Activated CD8-positive, alpha-beta T cell treated with anti-CD3 and anti-CD28 coated beads for 36 hours (primary cell): ENCODE results near the gene CARD14. TPM values are rescaled to one million over a fixed set of nuclear protein-coding genes. Genes with fewer than 3 reads are reported as not detected.

Source experiments
- ATAC-seq: fragments of 200-7000 bp; cut with Tn5 transposase; one replicate; pipeline ENCODE4 v1.10.0; 2021; ENCODE audit warnings: mild to moderate bottlenecking, moderate library complexity
- CTCF ChIA-PET: fragments of 350-600 bp; sonication (Branson Sonifier 250); formaldehyde crosslinking; loops from one replicate; lab custom pipeline; 2021; ENCODE audit warnings: antibody characterized with exemption; lab: Charles Lee
- POLR2A ChIA-PET: fragments of 350-600 bp; sonication (Branson Sonifier 250); formaldehyde crosslinking; loops from one replicate; lab custom pipeline; 2021; ENCODE audit warnings: antibody characterized with exemption; lab: Charles Lee
- DNase-seq: peaks from one replicate; pipeline ENCODE4 v3.0.0-alpha.2; 2020
- H3K27ac Mint-ChIP-seq: one replicate; pipeline ENCODE4 v1.8.0; 2021; ENCODE audit warnings: mild to moderate bottlenecking, mixed read lengths
- H3K27me3 Mint-ChIP-seq: one replicate; pipeline ENCODE4 v1.8.0; 2021; ENCODE audit warnings: mixed read lengths
- H3K36me3 Mint-ChIP-seq: one replicate; pipeline ENCODE4 v1.8.0; 2021; ENCODE audit warnings: low read depth, mixed read lengths
- H3K4me1 Mint-ChIP-seq: one replicate; pipeline ENCODE4 v1.8.0; 2021; ENCODE audit warnings: low read depth, mixed read lengths
- H3K4me3 Mint-ChIP-seq: one replicate; pipeline ENCODE4 v1.8.0; 2021; ENCODE audit warnings: mild to moderate bottlenecking, moderate library complexity, mixed read lengths
- H3K9me3 Mint-ChIP-seq: one replicate; pipeline ENCODE4 v1.8.0; 2021; ENCODE audit warnings: mixed read lengths
- intact Hi-C: fragments of 100-400 bp; cut with micrococcal nuclease; formaldehyde crosslinking; loops from one replicate; pipeline ENCODE4 v1.10.0; 2022
- total RNA-seq, 2 experiments: library from RNA; stranded (reverse); gene quantifications; one replicate each; pipeline ENCODE4 v1.2.3, GENCODE V29; 2021
- TF ChIP-seq, protein P1 (sequence below): fragments of 200-600 bp; IDR thresholded peaks from one replicate; pipeline ENCODE4 v1.8.0; 2022; ENCODE audit warnings: antibody characterized with exemption, mild to moderate bottlenecking

CARD14 gene
- total RNA-seq, 2 experiments from 2014 or later = 0.11 to 0.50 TPM

DNA sequence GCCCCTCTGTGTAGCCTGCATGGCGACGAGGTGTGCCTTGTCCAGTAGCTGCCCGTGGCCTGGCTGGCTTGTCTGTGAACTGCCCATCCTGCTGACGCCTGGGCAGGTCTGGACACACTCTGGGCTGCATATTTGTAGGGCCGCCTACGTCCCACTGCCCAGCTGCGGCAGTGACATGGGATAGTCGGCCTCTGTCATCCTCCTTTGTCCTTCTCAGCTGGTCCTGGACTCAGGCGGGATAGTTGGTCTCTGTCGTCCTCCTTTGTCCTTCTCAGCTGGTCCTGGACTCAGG, 14.5 kb downstream of the CARD14 start:
- ChIA-PET CTCF (interaction anchor here (0.6 to 1.9 kb wide), 3 partner anchors 11 to 124 kb away, joined by 3 to 5 read pairs (median 3); no protein-coding TSS in a partner anchor), POLR2A (interaction anchor here (0.6 to 1.8 kb wide), 2 partner anchors 12 to 18 kb away, joined by 3 to 6 read pairs; no protein-coding TSS in a partner anchor)
- H3K27me3 Mint-ChIP-seq = no peaks in the 10 kb centered on the region
- H3K27ac Mint-ChIP-seq = no peak overlapping the region
- H3K4me1 Mint-ChIP-seq = no peaks in the 10 kb centered on the region
- no peak for DNase-seq
- no peaks in the 10 kb centered on the region for H3K36me3 Mint-ChIP-seq
- no peak for ATAC-seq
- no peak overlapping the region for H3K4me3 Mint-ChIP-seq
- no peaks in the 10 kb centered on the region for H3K9me3 Mint-ChIP-seq
- intact Hi-C loops = no loop called here
- TF ChIP-seq, protein P1, sequence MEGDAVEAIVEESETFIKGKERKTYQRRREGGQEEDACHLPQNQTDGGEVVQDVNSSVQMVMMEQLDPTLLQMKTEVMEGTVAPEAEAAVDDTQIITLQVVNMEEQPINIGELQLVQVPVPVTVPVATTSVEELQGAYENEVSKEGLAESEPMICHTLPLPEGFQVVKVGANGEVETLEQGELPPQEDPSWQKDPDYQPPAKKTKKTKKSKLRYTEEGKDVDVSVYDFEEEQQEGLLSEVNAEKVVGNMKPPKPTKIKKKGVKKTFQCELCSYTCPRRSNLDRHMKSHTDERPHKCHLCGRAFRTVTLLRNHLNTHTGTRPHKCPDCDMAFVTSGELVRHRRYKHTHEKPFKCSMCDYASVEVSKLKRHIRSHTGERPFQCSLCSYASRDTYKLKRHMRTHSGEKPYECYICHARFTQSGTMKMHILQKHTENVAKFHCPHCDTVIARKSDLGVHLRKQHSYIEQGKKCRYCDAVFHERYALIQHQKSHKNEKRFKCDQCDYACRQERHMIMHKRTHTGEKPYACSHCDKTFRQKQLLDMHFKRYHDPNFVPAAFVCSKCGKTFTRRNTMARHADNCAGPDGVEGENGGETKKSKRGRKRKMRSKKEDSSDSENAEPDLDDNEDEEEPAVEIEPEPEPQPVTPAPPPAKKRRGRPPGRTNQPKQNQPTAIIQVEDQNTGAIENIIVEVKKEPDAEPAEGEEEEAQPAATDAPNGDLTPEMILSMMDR = no peak

DNA sequence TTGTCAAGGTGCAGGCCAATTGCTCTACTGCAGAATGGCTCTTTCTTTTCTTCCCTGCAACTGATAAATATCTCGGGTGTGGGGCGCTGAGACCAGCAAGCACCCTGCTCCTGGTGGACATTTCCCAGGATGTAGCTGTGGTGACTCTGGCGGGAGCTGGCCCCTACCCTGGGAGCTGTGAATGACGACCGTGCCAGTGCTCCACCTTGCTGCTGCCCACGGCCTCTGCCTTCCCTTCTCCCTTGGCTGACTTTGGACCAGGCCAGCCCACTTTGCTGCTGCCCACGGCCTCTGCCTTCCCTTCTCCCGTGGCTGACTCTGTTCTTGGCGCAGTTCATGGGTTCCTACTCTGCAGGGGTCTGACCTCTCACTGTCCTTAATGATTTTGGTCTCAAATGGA, 16.1 kb downstream of the CARD14 start:
- no peak for DNase-seq
- intact Hi-C loops = no loop called here
- Mint-ChIP-seq H3K9me3 (no peaks in the 10 kb centered on the region), H3K4me1 (no peaks in the 10 kb centered on the region), H3K36me3 (no peaks in the 10 kb centered on the region), H3K4me3 (no peak overlapping the region), H3K27ac (no peak overlapping the region), H3K27me3 (no peaks in the 10 kb centered on the region)
- ChIA-PET POLR2A (no interaction called here), CTCF (no interaction called here)
- TF ChIP-seq, protein P1 = no peak
- no peak for ATAC-seq

- H3K36me3 Mint-ChIP-seq = no peaks in the 10 kb centered on the region
- no peak overlapping the region for H3K4me3 Mint-ChIP-seq
- no peaks in the 10 kb centered on the region for H3K9me3 Mint-ChIP-seq
- DNase-seq (no peak), ATAC-seq (no peak)
- H3K27me3 Mint-ChIP-seq = peaks cover 2% of the 10 kb centered on the region
- CTCF ChIA-PET = interaction anchor here (0.9 to 1.7 kb wide), 2 partner anchors 8 to 9 kb away, joined by 5 read pairs; no protein-coding TSS in a partner anchor
- POLR2A ChIA-PET = interaction anchor here (1.6 kb wide), 1 partner anchor 32 kb away, joined by 4 read pairs; no protein-coding TSS in a partner anchor
- intact Hi-C loops = no loop called here
- TF ChIP-seq, protein P1 = no peak
- H3K27ac Mint-ChIP-seq = no peak overlapping the region
- no peaks in the 10 kb centered on the region for H3K4me1 Mint-ChIP-seq
These were observed 17.3 kb downstream of the CARD14 start for GRCh38 chr17:80187090-80187489.

DNA sequence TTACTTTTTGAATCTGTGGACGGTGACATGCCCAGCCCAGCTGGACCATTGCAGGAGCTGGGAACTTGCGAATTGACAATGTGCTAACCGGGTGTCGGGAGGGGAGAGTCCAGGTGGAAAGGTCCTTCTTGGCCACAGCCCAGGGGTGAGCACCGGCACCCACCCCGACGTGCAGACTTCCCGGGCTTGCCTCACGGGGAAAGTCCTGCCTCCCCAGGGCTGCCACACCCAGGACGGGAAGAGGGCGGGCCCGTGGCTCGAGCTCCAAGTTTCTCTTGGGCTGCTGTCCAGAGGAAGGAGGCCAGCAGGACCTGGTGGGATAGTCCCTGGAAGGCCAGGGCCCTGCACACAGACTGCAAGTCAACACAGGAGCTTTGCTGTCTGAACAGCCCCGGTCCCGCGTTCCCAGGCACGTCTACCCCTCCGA, 17.7 kb downstream of the CARD14 start:
- no peaks in the 10 kb centered on the region for H3K36me3 Mint-ChIP-seq

DNA sequence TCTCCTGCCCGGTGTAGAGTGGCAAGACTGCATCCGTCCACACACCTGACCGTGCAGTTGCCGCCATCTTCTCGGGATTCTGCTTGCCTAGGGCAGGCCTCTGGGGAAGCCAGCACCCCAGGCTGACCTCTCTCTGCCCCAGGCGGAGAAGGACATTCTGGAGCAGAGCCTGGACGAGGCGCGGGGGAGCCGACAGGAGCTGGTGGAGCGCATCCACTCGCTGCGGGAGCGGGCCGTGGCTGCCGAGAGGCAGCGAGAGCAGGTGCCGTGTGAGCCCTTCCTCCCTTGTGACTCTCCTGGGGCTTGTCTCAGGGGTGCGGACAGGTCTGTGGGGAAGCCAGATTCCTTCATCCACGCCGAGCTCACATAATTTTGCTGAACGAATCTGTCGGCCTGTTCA, 19.8 kb downstream of the CARD14 start:
- TF ChIP-seq, protein P1 = no peak
- no peak for DNase-seq
- POLR2A ChIA-PET = interaction anchor here (0.7 to 0.8 kb wide), 2 partner anchors 50 to 215 kb away, joined by 3 read pairs; no protein-coding TSS in a partner anchor
- ATAC-seq = no peak
- no peaks in the 10 kb centered on the region for H3K36me3 Mint-ChIP-seq
- no peaks in the 10 kb centered on the region for H3K9me3 Mint-ChIP-seq
- H3K27me3 Mint-ChIP-seq = peaks cover 6% of the 10 kb centered on the region
- no peak overlapping the region for H3K4me3 Mint-ChIP-seq
- H3K27ac Mint-ChIP-seq = no peak overlapping the region
- H3K4me1 Mint-ChIP-seq = no peaks in the 10 kb centered on the region
- CTCF ChIA-PET = no interaction called here
- intact Hi-C loops = no loop called here

More for the DNA sequence above, 17.7 kb downstream of the CARD14 start:
- ChIA-PET POLR2A (interaction anchor here (1.6 kb wide), 1 partner anchor 32 kb away, joined by 4 read pairs; no protein-coding TSS in a partner anchor), CTCF (interaction anchor here (0.9 to 1.7 kb wide), 2 partner anchors 8 kb away, joined by 5 read pairs; no protein-coding TSS in a partner anchor)
- H3K27me3 Mint-ChIP-seq = peaks cover 3% of the 10 kb centered on the region
- ATAC-seq = no peak
- intact Hi-C loops = no loop called here
- H3K9me3 Mint-ChIP-seq = no peaks in the 10 kb centered on the region
- H3K4me3 Mint-ChIP-seq = no peak overlapping the region
- TF ChIP-seq, protein P1 = no peak
- no peaks in the 10 kb centered on the region for H3K4me1 Mint-ChIP-seq
- DNase-seq = no peak
- H3K27ac Mint-ChIP-seq = no peak overlapping the region
